Metanephros (tissue), 1 donor: ENCODE measurements around the gene BCOR. TPM values are rescaled to one million over a fixed set of nuclear protein-coding genes. Genes with fewer than 3 reads are reported as not detected.

Source experiments
- total RNA-seq: library from RNA; depleted of rRNA; stranded (reverse); fragments of >200 nt; gene quantifications from one replicate; pipeline ENCODE4 v1.2.3, GENCODE V29; 2014

Gene BCOR
- total RNA-seq: 76.0 TPM

GRCh38 chrX:40097504-40098263 lies at the start of gene BCOR:
TSS of gene BCOR (minus strand) at chrX:40097958. CDS start at chrX:40077929, 20,029 bp downstream.

